Prostate gland (tissue), 2 donors: ENCODE results near the gene CFAP90. TPM values are rescaled to one million over a fixed set of nuclear protein-coding genes. Genes with fewer than 3 reads are reported as not detected.

Source experiments
- DNase-seq: peaks from one replicate; pipeline ENCODE4 v3.0.0-alpha.2; 2019; ENCODE audit warnings: low spot score
- H3K27ac ChIP-seq, 2 donors: fragments of 200-600 bp; sonication (generic); 2 replicates each; pipeline ENCODE4 v1.5.1; 2017 to 2019
- H3K27me3 ChIP-seq: fragments of 200-600 bp; sonication (generic); replicated peaks from 2 replicates; pipeline ENCODE4 v1.5.1; 2019; ENCODE audit not compliant: insufficient read depth
- H3K36me3 ChIP-seq, 2 donors: fragments of 200-600 bp; sonication (generic); 1 replicate in 1 of 2; 2 replicates in 1 of 2; pipeline versions ENCODE4 v1.5.1 to v1.8.1; 2017 to 2019
- H3K4me1 ChIP-seq: fragments of 200-600 bp; sonication (generic); replicated peaks from 2 replicates; pipeline ENCODE4 v1.5.1; 2019
- H3K4me3 ChIP-seq, 2 donors: fragments of 200-600 bp; sonication (generic); 2 replicates each; pipeline ENCODE4 v1.5.1; 2017 to 2019
- H3K9me3 ChIP-seq: fragments of 200-600 bp; sonication (generic); 2 replicates; pipeline ENCODE4 v1.5.1; 2017
- POLR2A ChIP-seq: fragments of 450-650 bp; IDR thresholded peaks from one replicate; pipeline ENCODE4 v1.6.1; 2016; ENCODE audit warnings: antibody characterized with exemption, mild to moderate bottlenecking
- POLR2AphosphoS5 ChIP-seq: sonication (generic); formaldehyde crosslinking; IDR thresholded peaks from one replicate; pipeline ENCODE4 v1.6.1; 2017; ENCODE audit warnings: antibody characterized with exemption
- WGBS: methylation state at CpG from one replicate; pipeline ENCODE4 v1.1.5; 2018; 5-methylcytosine and 5-hydroxymethylcytosine counted together
- intact Hi-C: fragments of 100-400 bp; cut with DNase I; formaldehyde crosslinking; loops from one replicate; pipeline ENCODE4 v1.14.2; 2022
- total RNA-seq, 2 donors: library from RNA; depleted of rRNA; stranded (reverse); fragments of >200 nt; gene quantifications; one replicate each; pipeline ENCODE4 v1.1.0, GENCODE V29; 2016
- TF ChIP-seq, protein P1 (sequence below), 4 experiments: fragments of 200-600 bp in 2 of 4; fragments of 450-650 bp in 2 of 4; sonication (generic) in 2 of 4; IDR thresholded peaks; 1 replicate in 3 of 4; 2 replicates in 1 of 4; pipeline ENCODE4 v1.5.1; 2016 to 2019; ENCODE audit warnings: antibody characterized with exemption in 4 of 4, mild to moderate bottlenecking in 2 of 4, moderate library complexity in 2 of 4

The CFAP90 gene
- total RNA-seq, 2 donors from 2014 or later = 0.87 to 1.1 TPM

DNA sequence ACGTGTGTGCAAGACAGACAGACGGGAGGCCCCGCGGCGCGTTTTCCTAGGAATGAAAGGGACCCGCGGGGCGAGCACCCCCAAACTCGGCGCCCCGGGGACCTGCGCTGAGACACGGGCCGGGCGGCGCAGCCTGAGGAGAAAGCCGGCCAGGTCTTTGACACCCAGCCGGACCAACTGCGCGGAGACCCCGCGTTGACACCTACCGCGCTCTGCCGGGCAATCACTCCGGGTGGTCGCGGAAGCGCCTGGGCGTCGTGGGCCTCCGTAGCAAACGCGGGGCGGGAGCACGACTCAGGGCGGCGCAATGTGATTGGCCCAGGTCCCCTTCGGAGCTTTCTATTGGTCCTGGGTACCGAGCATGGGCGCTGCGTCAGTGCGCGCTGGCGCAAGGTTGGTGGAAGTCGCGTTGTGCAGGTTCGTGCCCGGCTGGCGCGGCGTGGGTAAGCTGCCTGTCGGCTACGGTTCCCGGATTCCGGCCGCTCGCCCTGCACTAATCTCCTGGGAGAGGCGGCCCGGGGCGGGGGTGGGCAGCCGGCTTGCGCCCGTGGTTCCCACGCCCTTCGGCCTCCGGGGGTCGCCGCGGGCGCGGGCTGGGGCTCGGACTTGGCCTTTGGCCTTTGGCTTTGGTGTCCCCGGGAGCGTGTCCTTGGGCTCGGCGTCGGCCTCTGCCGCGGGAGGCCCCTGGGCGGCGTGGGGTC is 18.0 kb upstream of the CFAP90 start, which contains the start of the genes FASTKD3 and MTRR:
Gene FASTKD3 (minus strand): TSS at position 259 of the 701 bp plus-strand sequence. CDS start 948 bp downstream, outside the sequence.
Gene MTRR (plus strand): TSS at position 376 of the 701 bp plus-strand sequence. CDS start 1,647 bp downstream, outside the sequence.
- Histone ChIP-seq H3K27ac (peak within 1 kb of the TSS; percentile 77), H3K9me3 (no peaks in the 10 kb centered on the region), H3K36me3 (no peaks in the 10 kb centered on the region), H3K4me3 (peak within 1 kb of the TSS; percentile 88 to 92), H3K4me1 (peaks cover 4% of the 10 kb centered on the region), H3K27me3 (no peaks in the 10 kb centered on the region)
- 0% methylated on average over 63 of the region's 83 CpGs for WGBS
- TF ChIP-seq POLR2A = peak; percentile 63
- TF ChIP-seq, protein P1, sequence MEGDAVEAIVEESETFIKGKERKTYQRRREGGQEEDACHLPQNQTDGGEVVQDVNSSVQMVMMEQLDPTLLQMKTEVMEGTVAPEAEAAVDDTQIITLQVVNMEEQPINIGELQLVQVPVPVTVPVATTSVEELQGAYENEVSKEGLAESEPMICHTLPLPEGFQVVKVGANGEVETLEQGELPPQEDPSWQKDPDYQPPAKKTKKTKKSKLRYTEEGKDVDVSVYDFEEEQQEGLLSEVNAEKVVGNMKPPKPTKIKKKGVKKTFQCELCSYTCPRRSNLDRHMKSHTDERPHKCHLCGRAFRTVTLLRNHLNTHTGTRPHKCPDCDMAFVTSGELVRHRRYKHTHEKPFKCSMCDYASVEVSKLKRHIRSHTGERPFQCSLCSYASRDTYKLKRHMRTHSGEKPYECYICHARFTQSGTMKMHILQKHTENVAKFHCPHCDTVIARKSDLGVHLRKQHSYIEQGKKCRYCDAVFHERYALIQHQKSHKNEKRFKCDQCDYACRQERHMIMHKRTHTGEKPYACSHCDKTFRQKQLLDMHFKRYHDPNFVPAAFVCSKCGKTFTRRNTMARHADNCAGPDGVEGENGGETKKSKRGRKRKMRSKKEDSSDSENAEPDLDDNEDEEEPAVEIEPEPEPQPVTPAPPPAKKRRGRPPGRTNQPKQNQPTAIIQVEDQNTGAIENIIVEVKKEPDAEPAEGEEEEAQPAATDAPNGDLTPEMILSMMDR (IDR thresholded peaks at IDR 0.05) = no peak
- TF ChIP-seq POLR2AphosphoS5 = peak; percentile 90
- DNase-seq = peak; percentile 94
- intact Hi-C loops = loop anchor here (5.0 kb wide), 1 partner anchor 472 kb away; the partner anchor contains the start of gene ADCY2

DNA sequence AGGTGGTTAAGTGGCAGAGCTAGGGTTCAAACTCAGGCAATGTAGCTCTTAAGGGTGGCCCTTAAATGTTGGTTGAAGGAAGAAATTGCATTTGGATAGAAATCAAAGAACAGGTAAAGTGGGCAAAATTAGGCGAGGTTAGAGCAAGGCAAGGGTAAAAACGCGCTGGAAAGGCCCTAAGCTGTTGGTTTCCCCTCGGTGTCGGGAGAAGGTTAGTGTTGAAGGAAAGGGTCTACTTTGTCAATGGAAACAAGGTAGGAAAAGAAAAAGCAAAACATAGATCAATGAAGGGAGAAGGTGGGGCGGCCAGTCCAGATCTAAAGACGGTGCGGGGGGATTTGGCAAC is 17.5 kb upstream of the CFAP90 start:
- TF ChIP-seq, protein P1 (IDR thresholded peaks at IDR 0.05) = no peak
- TF ChIP-seq POLR2AphosphoS5 = no peak
- TF ChIP-seq POLR2A = no peak
- Histone ChIP-seq H3K4me1 (peaks cover 4% of the 10 kb centered on the region), H3K4me3 (peak overlapping the region; percentile 88 to 92), H3K27ac (peak overlapping the region; percentile 77), H3K9me3 (no peaks in the 10 kb centered on the region), H3K36me3 (no peaks in the 10 kb centered on the region), H3K27me3 (no peaks in the 10 kb centered on the region)
- no peak for DNase-seq
- 0% methylated on average over 8 of the region's 8 CpGs for WGBS
- intact Hi-C loops = loop anchor here (5.0 kb wide), 1 partner anchor 471 kb away; the partner anchor contains the start of gene ADCY2

DNA sequence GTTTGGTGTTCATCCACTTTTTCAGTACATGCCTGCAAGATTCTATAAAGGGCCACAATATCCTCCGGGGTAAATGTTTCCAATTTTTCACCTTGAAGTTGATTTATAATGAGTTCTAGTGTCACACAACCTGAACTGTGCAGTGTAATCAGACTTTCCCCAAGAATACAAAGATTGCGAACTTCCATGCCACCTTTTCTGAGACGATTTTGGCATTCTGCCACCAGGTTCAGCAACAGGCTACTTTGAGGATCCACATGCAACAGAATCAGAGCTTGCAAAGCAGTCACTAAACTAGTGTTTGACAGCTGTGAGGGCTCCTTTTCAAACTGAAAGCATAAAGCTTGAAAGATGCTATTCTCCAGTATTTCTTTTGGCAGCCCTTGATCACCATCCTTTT is 16.3 kb upstream of the CFAP90 start:
- TF ChIP-seq, protein P1 (IDR thresholded peaks at IDR 0.05) = no peak
- TF ChIP-seq POLR2AphosphoS5 (no peak), POLR2A (no peak)
- peaks cover 4% of the 10 kb centered on the region for H3K4me1 ChIP-seq
- no peak overlapping the region for H3K4me3 ChIP-seq
- H3K27me3 ChIP-seq = no peaks in the 10 kb centered on the region
- no peak for DNase-seq
- 53% methylated on average over 3 of the region's 3 CpGs for WGBS
- H3K9me3 ChIP-seq = no peaks in the 10 kb centered on the region
- no peak overlapping the region for H3K27ac ChIP-seq
- intact Hi-C loops = loop anchor here (5.0 kb wide), 1 partner anchor 470 kb away; the partner anchor contains the start of gene ADCY2
- H3K36me3 ChIP-seq = no peaks in the 10 kb centered on the region

DNA sequence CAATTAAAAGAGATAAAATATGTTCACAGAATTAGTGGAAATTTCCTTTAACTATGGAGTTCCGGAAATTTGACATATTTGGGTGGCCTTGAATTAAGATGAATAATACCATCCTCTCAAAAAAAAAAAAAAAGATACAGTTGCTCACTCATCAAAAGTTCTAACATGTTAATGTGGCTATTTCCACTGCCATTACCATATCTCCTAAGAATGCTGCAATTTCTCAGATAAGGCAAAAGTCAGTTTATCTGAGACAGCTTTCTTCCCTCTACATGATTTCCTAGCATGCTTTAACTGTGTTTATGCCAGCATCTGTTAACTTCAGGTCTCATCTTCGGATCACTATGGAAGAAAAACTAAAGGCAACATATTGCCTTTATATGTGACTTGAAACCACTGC is 15.3 kb upstream of the CFAP90 start:
- Histone ChIP-seq H3K9me3 (no peaks in the 10 kb centered on the region), H3K36me3 (no peaks in the 10 kb centered on the region), H3K27me3 (no peaks in the 10 kb centered on the region), H3K4me1 (peaks cover 4% of the 10 kb centered on the region), H3K4me3 (no peak overlapping the region), H3K27ac (no peak overlapping the region)
- intact Hi-C loops = loop anchor here (5.0 kb wide), 1 partner anchor 469 kb away; the partner anchor contains the start of gene ADCY2
- 99% methylated on average over 2 of the region's 2 CpGs for WGBS
- DNase-seq = no peak
- TF ChIP-seq POLR2A (no peak), POLR2AphosphoS5 (no peak)
- TF ChIP-seq, protein P1 (IDR thresholded peaks at IDR 0.05) = no peak
